ENCODE measurements around the gene PLXNA4.

PLXNA4 gene

GRCh38 chr7:132142006-132142405 is 434.3 kb downstream of the PLXNA4 start:
- TF ChIP-seq CTCF (IDR thresholded peaks at IDR 0.05; ENCODE audit: low read depth, low read length, missing control alignments), result no peak
- H3K4me3 ChIP-seq (ENCODE audit: low read depth, low read length), result no peak overlapping the region
- H3K27ac ChIP-seq, result no peak overlapping the region
- H3K36me3 ChIP-seq (replicated peaks), result no peaks in the 10 kb centered on the region
- in situ Hi-C loops (cut with HindIII; ENCODE audit: low pct_ligation_motif_present, low sequenced_read_pairs), result no loop called here
- H3K27me3 ChIP-seq (replicated peaks), result no peaks in the 10 kb centered on the region
- DNase-seq, result no peak

GRCh38 chr7:132141109-132141508 is 435.2 kb downstream of the PLXNA4 start:
- no peak for TF ChIP-seq CTCF (IDR thresholded peaks at IDR 0.05; ENCODE audit: low read depth, low read length, missing control alignments)
- Histone ChIP-seq H3K27me3 (replicated peaks) (no peaks in the 10 kb centered on the region), H3K4me3 (ENCODE audit: low read depth, low read length) (no peak overlapping the region), H3K36me3 (replicated peaks) (no peaks in the 10 kb centered on the region), H3K27ac (no peak overlapping the region)
- no peak for DNase-seq
- in situ Hi-C loops (cut with HindIII; ENCODE audit: low pct_ligation_motif_present, low sequenced_read_pairs), result no loop called here

GRCh38 chr7:132140341-132140740 is 435.9 kb downstream of the PLXNA4 start:
- no peak for TF ChIP-seq CTCF (IDR thresholded peaks at IDR 0.05; ENCODE audit: low read depth, low read length, missing control alignments)
- DNase-seq, result no peak
- H3K4me3 ChIP-seq (ENCODE audit: low read depth, low read length), result no peak overlapping the region
- no peaks in the 10 kb centered on the region for H3K36me3 ChIP-seq (replicated peaks)
- no peaks in the 10 kb centered on the region for H3K27me3 ChIP-seq (replicated peaks)
- in situ Hi-C loops (cut with HindIII; ENCODE audit: low pct_ligation_motif_present, low sequenced_read_pairs), result no loop called here
- no peak overlapping the region for H3K27ac ChIP-seq

GRCh38 chr7:132138817-132139216 is 437.5 kb downstream of the PLXNA4 start:
- H3K4me3 ChIP-seq (ENCODE audit: low read depth, low read length), result no peak overlapping the region
- no peak for DNase-seq
- H3K36me3 ChIP-seq (replicated peaks), result no peaks in the 10 kb centered on the region
- in situ Hi-C loops (cut with HindIII; ENCODE audit: low pct_ligation_motif_present, low sequenced_read_pairs), result no loop called here
- no peak for TF ChIP-seq CTCF (IDR thresholded peaks at IDR 0.05; ENCODE audit: low read depth, low read length, missing control alignments)
- no peaks in the 10 kb centered on the region for H3K27me3 ChIP-seq (replicated peaks)
- H3K27ac ChIP-seq, result no peak overlapping the region

- Histone ChIP-seq H3K27me3 (replicated peaks) (no peaks in the 10 kb centered on the region), H3K4me3 (ENCODE audit: low read depth, low read length) (no peak overlapping the region), H3K27ac (no peak overlapping the region), H3K36me3 (replicated peaks) (no peaks in the 10 kb centered on the region)
- DNase-seq, result no peak
- in situ Hi-C loops (cut with HindIII; ENCODE audit: low pct_ligation_motif_present, low sequenced_read_pairs), result no loop called here
- no peak for TF ChIP-seq CTCF (IDR thresholded peaks at IDR 0.05; ENCODE audit: low read depth, low read length, missing control alignments)
Measured at GRCh38 chr7:132137681-132138080, 438.6 kb downstream of the PLXNA4 start.

GRCh38 chr7:132135746-132136385 is 440.4 kb downstream of the PLXNA4 start:
- in situ Hi-C loops (cut with HindIII; ENCODE audit: low pct_ligation_motif_present, low sequenced_read_pairs), result no loop called here
- no peak for DNase-seq
- Histone ChIP-seq H3K4me3 (ENCODE audit: low read depth, low read length) (no peak overlapping the region), H3K27me3 (replicated peaks) (no peaks in the 10 kb centered on the region), H3K36me3 (replicated peaks) (no peaks in the 10 kb centered on the region), H3K27ac (no peak overlapping the region)
- TF ChIP-seq CTCF (IDR thresholded peaks at IDR 0.05; ENCODE audit: low read depth, low read length, missing control alignments), result no peak

Data from brain microvascular endothelial cell (primary cell).